HG03064 (cell line): ENCODE results near the gene SELENOI.
"Not testable (repeated sequence)": the region's sequence is repeated elsewhere in the genome, so short reads cannot be mapped to it uniquely, and the experiment has no call there.

ENCODE experiments used
- ATAC-seq: cut with Tn5 transposase; IDR thresholded peaks from one replicate; pipeline ENCODE4 v1.9.1; 2021; ENCODE audit warnings: low read depth; ENCODE audit not compliant: unreplicated experiment

Gene SELENOI

DNA sequence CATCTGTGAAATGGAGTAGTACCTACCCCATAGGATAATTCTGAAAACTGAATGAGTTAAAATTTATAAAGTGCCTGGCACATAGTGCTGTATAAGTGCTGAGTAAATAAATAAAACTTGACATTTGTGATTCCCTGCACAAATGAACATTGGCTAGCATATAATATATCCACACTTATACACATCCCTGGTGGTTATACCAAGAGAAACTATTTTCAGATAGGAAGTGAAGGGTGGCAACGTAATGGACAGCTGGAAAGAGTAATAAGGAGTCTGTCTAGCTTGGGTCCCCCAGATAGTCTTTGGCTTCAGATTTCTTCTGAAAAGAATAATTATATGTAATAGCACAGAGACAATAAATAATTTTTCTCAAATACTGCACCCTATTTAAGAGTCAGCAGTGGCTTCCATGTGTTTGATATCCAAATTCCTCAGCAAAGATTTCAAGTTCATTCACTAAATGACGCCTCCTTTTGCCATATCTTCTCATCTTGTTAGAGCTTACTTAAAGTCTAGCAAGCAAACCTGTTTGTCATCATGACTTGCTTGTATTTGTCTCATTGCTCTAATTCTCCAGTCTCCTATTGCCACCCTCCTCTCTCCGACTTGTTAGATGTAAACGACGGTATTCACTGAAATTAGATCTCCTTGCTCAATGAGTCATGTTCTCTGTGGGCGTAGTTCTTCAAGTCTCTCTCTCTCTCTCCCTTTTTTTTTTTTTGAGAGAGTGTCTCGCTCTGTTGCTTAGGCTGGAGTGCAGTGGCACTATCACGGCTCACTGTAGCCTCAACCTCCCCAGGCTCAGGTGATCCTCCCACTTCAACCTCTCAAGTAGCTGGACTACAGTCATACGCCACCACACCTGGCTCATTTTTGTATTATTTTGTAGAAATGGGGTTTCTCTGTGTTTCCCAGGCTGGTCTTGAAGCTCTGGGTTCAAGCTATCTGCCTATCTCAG, 9.4 kb downstream of the SELENOI start:
- ATAC-seq, result no peak

DNA sequence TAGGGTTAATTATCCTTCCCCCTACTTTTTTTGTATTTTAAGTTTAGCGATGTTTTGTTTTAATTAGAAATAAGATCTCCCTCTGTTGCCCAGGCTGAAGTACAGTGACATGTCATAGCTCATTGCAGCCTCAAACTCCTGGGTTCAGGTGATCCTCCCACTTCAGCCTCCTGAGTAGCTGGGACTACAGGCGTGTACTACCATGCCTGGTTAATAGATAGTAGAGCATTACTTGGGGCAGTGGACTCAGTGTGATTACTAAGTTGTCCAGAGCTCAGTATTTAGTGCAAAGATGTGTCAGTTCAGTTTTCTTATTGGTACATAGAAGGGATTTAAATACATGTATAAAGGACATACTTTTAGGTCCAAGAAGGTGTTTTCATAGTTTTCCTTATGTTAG, 10.2 kb downstream of the SELENOI start:
- ATAC-seq, result no peak

DNA sequence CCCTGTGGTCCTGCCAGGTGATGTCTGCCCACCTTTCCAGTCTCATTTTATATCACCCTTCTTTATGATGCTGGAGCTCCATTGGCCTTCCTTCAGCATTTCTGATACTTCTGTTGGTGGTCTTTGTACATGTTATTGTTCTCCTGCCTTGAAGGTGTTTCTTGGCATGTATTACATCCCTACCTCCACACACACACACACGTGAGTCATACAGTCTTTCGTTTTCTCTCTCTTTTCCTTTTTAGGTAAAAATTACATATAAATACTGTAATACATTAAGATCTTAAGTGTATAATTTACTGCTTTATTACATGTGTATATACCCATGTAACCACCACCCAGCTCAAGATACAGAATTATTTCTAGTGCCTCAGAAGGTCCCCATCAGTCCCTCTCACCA, 10.8 kb downstream of the SELENOI start:
- no peak for ATAC-seq

DNA sequence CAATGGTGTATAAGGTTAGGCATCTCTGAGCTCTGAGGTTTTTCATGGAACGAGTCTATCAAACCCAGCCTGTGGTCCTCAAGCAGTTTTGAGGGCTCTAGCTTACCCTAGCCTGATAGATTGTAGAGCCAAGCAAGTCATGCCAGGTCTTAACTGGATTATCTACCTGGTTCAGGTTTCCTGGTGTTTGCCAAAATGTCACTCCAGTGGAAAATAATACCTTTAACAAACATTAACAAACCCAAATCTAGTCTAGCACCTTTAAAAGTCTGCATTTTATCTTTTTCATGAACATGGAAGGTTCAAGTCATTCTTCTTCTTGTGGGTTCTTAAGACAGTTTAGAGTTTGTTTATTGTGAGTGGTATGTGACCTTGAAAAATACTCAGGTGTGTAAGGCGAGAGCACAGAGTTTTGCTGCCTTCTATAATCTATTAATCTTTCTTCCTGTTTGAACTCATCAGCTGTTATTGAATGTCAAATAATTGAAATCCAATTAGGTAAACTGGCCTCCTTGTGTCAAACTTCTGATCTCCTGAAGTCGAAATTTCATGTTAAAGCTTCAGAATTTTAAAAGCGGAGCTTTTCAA, 14.0 kb downstream of the SELENOI start:
- ATAC-seq, result no peak

DNA sequence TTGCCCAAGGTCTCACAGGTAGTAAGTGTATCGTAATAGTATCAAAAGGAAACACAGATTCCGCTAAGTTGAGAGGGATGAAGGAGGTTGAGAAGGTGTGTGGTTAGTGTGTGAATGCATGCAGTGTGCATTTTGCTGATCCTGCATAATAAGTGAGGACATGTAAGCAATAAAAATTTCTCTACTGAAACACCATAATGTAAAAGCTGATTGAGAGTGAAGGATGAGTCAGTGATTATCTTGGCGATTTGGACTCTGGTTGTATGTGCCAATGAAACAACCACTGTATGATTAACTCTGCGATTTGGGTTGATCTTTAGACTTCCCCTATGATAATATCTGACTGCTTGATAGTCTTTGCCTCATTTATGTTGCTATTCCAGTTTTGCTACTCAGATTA, 17.4 kb downstream of the SELENOI start:
- ATAC-seq, result no peak

DNA sequence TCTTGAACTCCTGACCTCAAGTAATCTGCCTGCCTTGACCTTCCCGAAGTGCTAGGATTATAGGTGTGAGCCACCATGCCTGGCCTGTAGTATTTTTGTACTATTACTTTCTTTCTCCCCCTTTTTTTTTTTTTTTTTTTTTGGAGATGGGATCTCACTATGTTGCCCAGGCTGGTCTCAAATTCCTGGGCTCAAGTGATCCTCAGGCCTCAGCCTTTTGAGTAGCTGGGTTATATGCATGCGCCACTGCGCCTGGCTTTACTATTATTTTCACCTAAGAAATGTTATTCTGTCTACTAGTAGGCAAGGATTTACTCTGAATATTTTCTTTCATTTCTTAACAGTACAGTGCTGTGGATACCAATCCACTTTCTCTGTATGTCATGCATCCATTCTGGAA, 18.0 kb downstream of the SELENOI start:
- no peak for ATAC-seq

DNA sequence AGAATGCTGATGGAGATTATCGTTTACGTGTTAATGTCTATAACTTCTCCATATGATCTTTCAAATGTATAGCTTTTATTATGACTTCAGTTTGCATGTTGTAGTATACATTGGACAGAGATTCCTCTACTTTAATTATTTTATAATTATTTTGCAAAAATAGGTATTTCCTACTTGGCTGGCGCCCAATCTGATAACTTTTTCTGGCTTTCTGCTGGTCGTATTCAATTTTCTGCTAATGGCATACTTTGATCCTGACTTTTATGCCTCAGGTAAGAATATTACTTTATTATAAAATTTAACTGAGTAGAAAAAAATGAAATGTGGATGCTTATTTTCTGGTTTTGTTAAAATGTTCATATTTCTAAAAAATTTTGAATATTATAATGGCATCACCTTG, 18.7 kb downstream of the SELENOI start:
- ATAC-seq, result no peak

DNA sequence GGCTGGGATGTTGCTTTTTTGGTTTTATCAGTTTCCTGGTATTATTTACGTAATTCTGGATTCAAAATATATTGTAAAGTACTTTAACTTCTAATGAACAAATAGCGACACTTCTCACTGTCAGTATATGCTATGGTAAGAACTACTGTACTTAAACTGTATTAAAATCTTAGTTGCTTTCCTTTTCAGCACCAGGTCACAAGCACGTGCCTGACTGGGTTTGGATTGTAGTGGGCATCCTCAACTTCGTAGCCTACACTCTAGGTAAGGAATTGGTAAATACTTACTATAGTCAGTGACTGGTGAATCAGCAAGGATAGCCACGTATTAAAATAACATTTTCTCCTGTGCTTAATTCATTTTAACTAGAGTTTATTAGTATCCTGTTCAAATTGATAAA, 21.0 kb downstream of the SELENOI start:
- no peak for ATAC-seq

DNA sequence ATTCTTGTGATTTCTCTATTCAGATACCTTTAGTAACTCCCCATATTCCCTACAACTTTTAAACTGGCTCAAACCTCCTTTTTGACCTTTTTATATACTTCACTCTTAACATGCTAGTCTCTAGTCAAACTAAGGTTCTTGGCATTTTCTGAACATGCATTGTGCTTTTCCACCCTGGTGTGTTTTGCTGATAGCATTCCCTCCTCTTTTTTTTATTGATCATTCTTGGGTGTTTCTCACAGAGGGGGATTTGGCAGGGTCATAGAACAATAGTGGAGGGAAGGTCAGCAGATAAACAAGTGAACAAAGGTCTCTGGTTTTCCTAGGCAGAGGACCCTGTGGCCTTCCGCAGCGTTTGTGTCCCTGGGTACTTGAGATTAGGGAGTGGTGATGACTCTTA, 23.7 kb downstream of the SELENOI start:
- ATAC-seq, result not testable (repeated sequence)

DNA sequence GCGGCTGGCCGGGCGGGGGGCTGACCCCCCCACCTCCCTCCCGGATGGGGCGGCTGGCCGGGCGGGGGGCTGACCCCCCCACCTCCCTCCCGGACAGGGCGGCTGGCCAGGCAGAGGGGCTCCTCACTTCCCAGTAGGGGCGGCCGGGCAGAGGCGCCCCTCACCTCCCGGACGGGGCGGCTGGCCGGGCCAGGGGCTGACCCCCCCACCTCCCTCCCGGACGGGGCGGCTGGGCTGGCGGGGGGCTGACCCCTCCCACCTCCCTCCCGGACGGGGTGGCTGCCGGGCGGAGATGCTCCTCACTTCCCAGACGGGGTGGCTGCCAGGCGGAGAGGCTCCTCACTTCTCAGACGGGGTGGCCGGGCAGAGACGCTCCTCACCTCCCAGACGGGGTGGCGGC, 25.0 kb downstream of the SELENOI start:
- ATAC-seq, result not testable (repeated sequence)

DNA sequence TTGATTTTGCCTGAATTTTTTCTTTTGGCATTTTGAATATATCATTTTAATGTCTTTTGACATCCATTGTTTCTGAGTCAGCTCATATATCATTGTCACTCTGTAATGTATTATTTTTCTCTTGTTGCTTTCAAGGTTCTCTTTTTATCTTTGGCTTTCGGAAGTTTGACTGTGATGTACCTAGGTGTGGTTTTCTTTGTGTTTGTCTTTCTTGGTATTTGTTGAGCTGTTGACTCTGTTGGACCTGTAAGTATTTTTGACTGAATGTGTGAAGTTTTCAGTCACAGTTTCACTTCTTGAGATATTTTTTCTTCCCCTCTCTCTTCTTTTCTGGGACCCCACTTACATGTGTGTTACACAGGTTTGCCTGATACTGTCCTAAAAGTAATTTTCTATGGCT, 30.9 kb downstream of the SELENOI start:
- ATAC-seq, result no peak

DNA sequence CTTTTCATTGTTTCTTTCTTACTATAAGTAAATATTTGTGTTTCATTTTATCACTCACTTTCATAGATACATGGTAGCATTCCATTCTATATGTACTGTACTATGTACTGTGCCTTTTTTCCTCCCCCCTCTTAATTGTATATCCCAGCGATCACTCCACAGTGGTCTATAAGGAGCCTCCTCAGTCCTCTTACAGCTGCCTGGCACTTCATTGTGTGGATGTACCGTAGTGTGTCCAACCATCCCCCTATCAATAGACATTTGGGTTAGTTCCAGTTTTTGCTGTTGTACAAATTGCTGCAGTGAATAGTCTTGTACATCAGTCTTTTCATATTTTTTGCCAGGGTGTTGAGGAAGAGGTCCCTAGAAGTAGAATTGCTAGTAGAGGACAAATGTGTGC, 34.3 kb downstream of the SELENOI start:
- ATAC-seq, result no peak

DNA sequence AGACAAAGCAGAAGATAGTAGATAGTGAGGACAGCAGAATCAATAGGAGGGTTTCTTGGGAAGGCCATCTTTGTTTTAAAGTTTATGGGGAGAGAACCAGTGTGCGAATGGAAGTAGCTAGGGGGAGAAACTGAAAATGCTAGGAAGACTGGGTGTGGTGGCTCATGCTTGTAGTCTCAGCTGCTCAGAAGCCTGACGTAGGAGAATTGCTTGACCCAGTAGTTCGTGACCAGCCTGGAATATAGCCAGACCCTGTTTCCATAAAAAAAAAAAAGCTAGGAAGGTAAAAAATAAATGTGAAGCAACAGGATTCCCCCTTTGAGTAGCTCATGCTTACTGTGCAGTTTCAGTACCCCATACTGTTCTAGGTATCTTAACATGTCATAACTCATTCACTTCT, 36.6 kb downstream of the SELENOI start:
- ATAC-seq, result no peak

DNA sequence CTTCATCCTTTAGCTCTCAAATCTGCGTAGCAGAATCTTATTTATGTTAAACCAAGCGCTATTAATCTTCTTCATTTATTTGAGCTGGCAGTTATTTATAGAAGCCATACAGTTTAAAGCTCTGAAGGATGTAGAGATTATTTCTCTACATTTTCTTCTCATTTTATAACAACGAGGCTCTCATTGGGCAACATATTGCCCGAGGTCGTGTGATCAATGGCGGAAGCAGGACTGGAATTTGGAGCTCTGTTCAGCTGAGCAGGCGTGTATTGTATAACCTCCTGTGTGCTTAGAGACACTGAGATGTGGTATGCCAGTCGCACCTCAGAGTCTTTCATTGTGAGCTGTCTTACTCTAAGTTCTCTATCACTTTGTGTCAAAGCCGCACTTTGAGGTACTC, 38.2 kb downstream of the SELENOI start:
- ATAC-seq, result no peak

DNA sequence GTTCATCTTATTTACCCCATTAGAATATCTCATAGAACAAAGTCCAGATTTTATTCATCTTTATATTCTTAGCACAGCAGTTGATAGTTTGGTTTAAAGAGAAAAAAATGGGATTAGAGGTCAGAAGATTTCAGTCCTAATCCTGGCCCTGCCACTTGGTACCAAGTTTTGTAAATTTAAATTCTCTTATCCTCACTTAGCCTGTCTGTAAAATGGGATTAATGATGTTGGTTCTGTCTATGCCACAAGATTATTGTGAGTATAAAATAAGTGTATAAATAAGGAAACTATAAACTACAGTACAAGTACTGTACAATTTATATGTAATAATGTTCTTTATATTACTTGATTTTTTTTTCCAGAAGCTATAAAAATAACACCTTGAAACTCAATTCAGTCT, 38.7 kb downstream of the SELENOI start:
- no peak for ATAC-seq

DNA sequence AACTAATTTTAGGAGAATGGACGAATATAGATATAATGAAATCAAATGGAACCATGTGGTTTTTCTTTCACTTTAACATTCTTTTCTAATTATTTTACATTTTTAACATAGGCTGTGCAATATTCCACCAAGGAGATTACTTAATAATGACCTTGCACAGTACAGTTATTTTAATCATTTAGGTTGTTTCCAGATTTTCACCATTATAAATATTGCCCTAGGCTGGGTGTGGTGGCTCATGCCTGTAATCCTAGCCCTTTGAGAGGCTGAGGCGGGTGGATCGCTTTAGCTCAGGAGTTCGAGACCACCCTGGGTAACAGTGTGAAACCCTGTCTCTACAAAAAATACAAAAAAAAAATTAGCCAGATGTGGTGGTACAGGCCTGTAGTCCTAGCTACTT, 41.2 kb downstream of the SELENOI start:
- ATAC-seq, result no peak

DNA sequence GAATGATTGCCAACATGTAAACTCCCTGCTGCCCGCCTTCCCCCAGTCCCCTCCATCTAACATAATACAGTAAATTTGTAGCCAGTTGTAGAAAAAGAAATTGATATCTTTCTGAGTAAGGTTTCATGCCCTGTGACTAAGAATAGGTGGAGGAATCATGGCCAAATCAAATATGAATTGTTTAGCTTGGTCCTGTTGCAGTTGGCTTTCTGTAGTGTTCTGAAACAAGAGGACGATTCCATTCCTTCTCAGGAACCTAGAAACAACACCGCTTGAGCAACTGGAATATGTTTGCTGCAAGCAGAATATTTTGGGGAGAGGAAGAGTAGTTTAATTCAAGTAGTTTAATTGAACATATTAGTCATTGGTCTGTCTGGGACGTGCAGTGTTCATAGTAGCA, 48.8 kb downstream of the SELENOI start:
- ATAC-seq, result no peak

DNA sequence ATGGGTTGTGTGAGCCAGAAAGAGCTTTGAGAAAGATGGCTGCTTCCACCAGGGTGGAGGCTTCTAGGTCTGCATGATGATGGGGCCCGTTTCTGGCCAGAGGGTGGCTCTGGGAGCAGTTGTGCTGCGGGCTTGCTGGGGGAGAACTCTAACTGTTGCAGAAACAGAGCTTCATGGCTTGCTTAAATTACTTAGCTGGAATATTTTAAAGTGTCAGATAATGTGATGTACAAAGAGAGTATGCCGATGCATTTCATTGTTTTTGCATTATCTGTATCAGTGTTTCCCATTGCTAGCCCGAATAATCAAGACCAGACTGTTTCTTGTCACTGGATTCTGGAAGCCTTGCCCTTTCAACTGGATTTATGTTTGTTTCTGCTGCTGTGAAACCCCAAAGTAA, 49.5 kb downstream of the SELENOI start:
- no peak for ATAC-seq

DNA sequence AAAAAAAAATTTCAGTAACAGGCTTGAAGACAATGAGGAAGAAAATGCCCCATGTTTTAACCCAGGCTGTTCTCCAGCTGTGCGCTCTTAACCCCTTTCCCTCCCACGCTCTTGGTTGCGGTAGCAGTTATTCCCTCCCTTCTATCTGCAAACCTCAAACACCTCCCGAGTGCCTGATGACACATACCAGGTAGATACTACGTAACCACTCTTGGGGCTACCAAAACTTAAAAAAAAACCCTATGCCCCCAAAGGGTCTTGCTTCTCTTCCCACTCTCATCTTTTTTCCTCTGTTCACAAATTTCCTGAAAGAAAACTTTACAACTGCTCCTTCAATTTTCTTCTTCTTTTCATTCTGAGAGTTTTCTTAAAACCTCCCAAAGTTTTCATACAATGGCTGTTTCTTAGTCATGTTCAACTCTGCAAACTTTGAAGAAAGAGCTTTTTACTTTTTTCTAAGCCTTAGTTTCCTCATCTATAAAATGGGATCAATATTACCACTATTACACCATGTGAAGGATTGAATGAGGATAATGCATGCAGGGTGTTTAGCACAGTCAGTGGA, 50.9 kb downstream of the SELENOI start:
- ATAC-seq, result no peak

DNA sequence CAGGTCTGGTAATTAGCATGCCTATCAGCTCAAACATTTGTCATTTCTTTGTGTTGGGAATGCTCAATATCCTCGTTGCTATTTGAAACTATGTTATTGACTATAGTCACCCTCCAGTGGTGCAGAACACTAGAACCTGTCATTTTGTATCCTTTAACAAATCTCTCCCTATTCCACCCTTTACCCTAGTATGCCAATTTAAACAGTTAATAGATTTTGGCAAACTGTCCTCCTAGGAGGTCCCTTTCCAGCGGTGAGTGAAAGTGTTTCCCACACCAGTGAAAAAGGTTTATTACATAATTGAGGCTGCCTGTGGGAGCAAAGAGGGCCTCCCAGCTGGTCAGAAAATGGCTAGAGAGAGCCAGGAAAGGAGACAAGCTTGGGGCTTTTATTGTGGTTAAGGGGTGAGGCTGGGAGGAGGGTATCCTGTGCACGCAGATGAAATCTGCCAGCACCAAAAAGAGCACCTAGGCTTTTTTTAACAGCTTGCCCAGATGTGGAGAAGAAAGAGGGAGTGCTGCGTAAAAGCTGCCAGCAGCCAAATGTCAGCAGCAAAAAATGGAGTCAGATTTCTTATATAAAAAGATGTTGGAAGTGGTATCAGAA, 53.9 kb downstream of the SELENOI start:
- no peak for ATAC-seq

DNA sequence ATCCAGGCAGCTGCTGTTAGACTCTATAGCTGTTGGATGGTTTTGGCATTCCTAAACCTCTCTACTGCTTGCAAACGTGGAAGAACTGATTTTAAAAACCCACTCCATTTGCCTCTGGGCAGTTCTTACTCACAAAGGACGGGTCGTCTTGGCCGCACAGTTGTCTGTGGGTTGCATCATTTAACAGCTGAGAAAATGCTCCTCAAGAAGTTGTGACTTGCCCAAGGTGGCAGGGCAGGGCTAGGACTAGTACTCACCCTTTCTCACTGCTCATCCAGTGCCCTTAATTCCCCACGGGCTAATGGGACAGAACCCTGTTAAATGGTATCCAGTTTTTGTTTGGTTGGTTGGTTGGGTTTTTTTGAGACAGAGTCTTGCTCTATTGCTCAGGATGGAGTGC, 54.8 kb downstream of the SELENOI start:
- ATAC-seq, result no peak
